Muscle of arm (tissue), 12 donors: Measurements from ENCODE around the gene TMEM9. TPM values are rescaled to one million over a fixed set of nuclear protein-coding genes. Genes with fewer than 3 reads are reported as not detected.

Source experiments
- DNase-seq: peaks from one replicate; pipeline ENCODE4 v3.0.0-alpha.2; 2013
- polyA plus RNA-seq, 12 donors: library from polyadenylated mRNA; unstranded; fragments of 120-200 nt; gene quantifications; one replicate each; pipeline ENCODE4 v1.2.1, GENCODE V29; 2013; ENCODE audit not compliant: insufficient read length in 12 of 12

The TMEM9 gene
- polyA plus RNA-seq, 12 donors = 43.1 to 101 (median 54.1) TPM; not detected in 1

- DNase-seq = no peak
Observed at GRCh38 chr1:201112173-201112731, 42.0 kb downstream of the TMEM9 start, which contains the start of gene CACNA1S. Gene CACNA1S (minus strand): TSS chr1:201112426. CDS start chr1:201112339, 87 bp downstream.

GRCh38 chr1:201111672-201112071, 42.6 kb downstream of the TMEM9 start:
- no peak for DNase-seq

GRCh38 chr1:201111156-201111555, 43.1 kb downstream of the TMEM9 start:
- DNase-seq = no peak

- DNase-seq = no peak
Observed at GRCh38 chr1:201110616-201111015, 43.7 kb downstream of the TMEM9 start.

- DNase-seq = no peak
Observed at GRCh38 chr1:201110138-201110537, 44.1 kb downstream of the TMEM9 start.

GRCh38 chr1:201109651-201110050, 44.6 kb downstream of the TMEM9 start:
- DNase-seq = no peak

GRCh38 chr1:201108614-201109013, 45.7 kb downstream of the TMEM9 start:
- DNase-seq = no peak

- no peak for DNase-seq
Observed at GRCh38 chr1:201105688-201106087, 48.6 kb downstream of the TMEM9 start.

GRCh38 chr1:201104141-201104540, 50.1 kb downstream of the TMEM9 start:
- no peak for DNase-seq

GRCh38 chr1:201103666-201104065, 50.6 kb downstream of the TMEM9 start:
- DNase-seq = no peak

- DNase-seq = no peak
Observed at GRCh38 chr1:201100169-201100930, 53.9 kb downstream of the TMEM9 start.

GRCh38 chr1:201098992-201099677, 55.1 kb downstream of the TMEM9 start:
- DNase-seq = no peak

- DNase-seq = no peak
Observed at GRCh38 chr1:201096977-201097856, 57.1 kb downstream of the TMEM9 start.

GRCh38 chr1:201096041-201096461, 58.2 kb downstream of the TMEM9 start:
- DNase-seq = no peak

GRCh38 chr1:201095581-201095980, 58.7 kb downstream of the TMEM9 start:
- no peak for DNase-seq

GRCh38 chr1:201094832-201095231, 59.4 kb downstream of the TMEM9 start:
- DNase-seq = no peak

- no peak for DNase-seq
Observed at GRCh38 chr1:201093962-201094361, 60.3 kb downstream of the TMEM9 start.

GRCh38 chr1:201093561-201093960, 60.7 kb downstream of the TMEM9 start:
- DNase-seq = no peak

- DNase-seq = no peak
Observed at GRCh38 chr1:201092738-201093137, 61.5 kb downstream of the TMEM9 start.

GRCh38 chr1:201091256-201091655, 63.0 kb downstream of the TMEM9 start:
- no peak for DNase-seq

GRCh38 chr1:201090541-201090940, 63.7 kb downstream of the TMEM9 start:
- DNase-seq = no peak

- DNase-seq = no peak
Observed at GRCh38 chr1:201089596-201089995, 64.7 kb downstream of the TMEM9 start.
